ENCODE data around the gene CERS3.
"Not testable (repeated sequence)": the region's sequence is repeated elsewhere in the genome, so short reads cannot be mapped to it uniquely, and the experiment has no call there.

Gene CERS3

GRCh38 chr15:100457201-100457600, 71.5 kb downstream of the CERS3 start:
- no peak for DNase-seq (ENCODE audit: low spot score)

GRCh38 chr15:100454148-100454547, 74.6 kb downstream of the CERS3 start:
- DNase-seq (ENCODE audit: low spot score), result no peak
- TF ChIP-seq CTCF (IDR thresholded peaks at IDR 0.05; ENCODE audit: extremely low read depth, missing control alignments), result no peak

More at GRCh38 chr15:100457201-100457600, 71.5 kb downstream of the CERS3 start:
- TF ChIP-seq CTCF (IDR thresholded peaks at IDR 0.05; ENCODE audit: extremely low read depth, missing control alignments), result no peak

- no peak for TF ChIP-seq CTCF (IDR thresholded peaks at IDR 0.05; ENCODE audit: extremely low read depth, missing control alignments)
- no peak for DNase-seq (ENCODE audit: low spot score)
These were observed 80.3 kb downstream of the CERS3 start for GRCh38 chr15:100448481-100448880.

- not testable (repeated sequence) for DNase-seq (ENCODE audit: low spot score)
These were observed 87.7 kb downstream of the CERS3 start for GRCh38 chr15:100441063-100441462.

- no peak for DNase-seq (ENCODE audit: low spot score)
- no peak for TF ChIP-seq CTCF (IDR thresholded peaks at IDR 0.05; ENCODE audit: extremely low read depth, missing control alignments)
These were observed 89.2 kb downstream of the CERS3 start for GRCh38 chr15:100439514-100439913.

- TF ChIP-seq CTCF (IDR thresholded peaks at IDR 0.05; ENCODE audit: extremely low read depth, missing control alignments), result no peak
- no peak for DNase-seq (ENCODE audit: low spot score)
These were observed 90.2 kb downstream of the CERS3 start for GRCh38 chr15:100438570-100438969.

- no peak for TF ChIP-seq CTCF (IDR thresholded peaks at IDR 0.05; ENCODE audit: extremely low read depth, missing control alignments)
- no peak for DNase-seq (ENCODE audit: low spot score)
These were observed 91.5 kb downstream of the CERS3 start for GRCh38 chr15:100437261-100437660.

GRCh38 chr15:100434561-100434960, 94.2 kb downstream of the CERS3 start:
- no peak for TF ChIP-seq CTCF (IDR thresholded peaks at IDR 0.05; ENCODE audit: extremely low read depth, missing control alignments)
- no peak for DNase-seq (ENCODE audit: low spot score)

All from GM20000 (cell line).